ENCODE measurements around the gene ST6GAL1. TPM values are rescaled to one million over a fixed set of nuclear protein-coding genes. Genes with fewer than 3 reads are reported as not detected.

The ST6GAL1 gene
- total and polyA plus RNA-seq, 11 donors: 19.4 to 120 (median 69.9) TPM

DNA sequence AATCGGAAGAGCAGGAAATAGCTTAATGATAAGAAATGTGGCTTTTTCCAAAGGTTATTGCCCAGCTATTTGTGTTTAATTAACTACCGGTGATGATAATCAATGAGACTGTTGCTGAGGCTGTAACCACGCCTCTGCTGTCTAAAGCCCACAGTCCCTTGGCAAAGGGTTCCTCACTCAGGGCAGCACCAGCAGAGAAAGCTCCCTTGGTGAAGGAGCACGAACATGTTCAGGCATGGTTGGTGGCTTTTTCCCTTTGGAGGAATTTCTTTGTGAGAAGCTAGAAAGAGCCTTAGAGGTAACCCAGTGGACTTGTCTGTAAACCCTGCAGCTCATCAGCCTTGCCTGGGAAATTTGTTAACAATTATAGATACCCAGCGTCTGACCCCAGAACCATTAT is 7.5 kb upstream of the ST6GAL1 start:
- no peak overlapping the region for H3K4me3 ChIP-seq
- H3K27ac ChIP-seq: no peak overlapping the region
- TF ChIP-seq, protein P1, sequence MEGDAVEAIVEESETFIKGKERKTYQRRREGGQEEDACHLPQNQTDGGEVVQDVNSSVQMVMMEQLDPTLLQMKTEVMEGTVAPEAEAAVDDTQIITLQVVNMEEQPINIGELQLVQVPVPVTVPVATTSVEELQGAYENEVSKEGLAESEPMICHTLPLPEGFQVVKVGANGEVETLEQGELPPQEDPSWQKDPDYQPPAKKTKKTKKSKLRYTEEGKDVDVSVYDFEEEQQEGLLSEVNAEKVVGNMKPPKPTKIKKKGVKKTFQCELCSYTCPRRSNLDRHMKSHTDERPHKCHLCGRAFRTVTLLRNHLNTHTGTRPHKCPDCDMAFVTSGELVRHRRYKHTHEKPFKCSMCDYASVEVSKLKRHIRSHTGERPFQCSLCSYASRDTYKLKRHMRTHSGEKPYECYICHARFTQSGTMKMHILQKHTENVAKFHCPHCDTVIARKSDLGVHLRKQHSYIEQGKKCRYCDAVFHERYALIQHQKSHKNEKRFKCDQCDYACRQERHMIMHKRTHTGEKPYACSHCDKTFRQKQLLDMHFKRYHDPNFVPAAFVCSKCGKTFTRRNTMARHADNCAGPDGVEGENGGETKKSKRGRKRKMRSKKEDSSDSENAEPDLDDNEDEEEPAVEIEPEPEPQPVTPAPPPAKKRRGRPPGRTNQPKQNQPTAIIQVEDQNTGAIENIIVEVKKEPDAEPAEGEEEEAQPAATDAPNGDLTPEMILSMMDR (IDR thresholded peaks at IDR 0.05): no peak
- TF ChIP-seq POLR2A (IDR thresholded peaks at IDR 0.05): no peak
- H3K27me3 ChIP-seq: no peaks in the 10 kb centered on the region
- DNase-seq (no peak), ATAC-seq (peak in 1 of 4 donors; percentile 7)
- 86 to 94% (median 90%) methylated on average over 5 of the region's 5 CpGs for WGBS, 4 donors
- no peaks in the 10 kb centered on the region for H3K9me3 ChIP-seq
- H3K4me1 ChIP-seq: no peaks in the 10 kb centered on the region
- H3K36me3 ChIP-seq: no peaks in the 10 kb centered on the region
- intact Hi-C loops (cut with DNase I): loop anchor here in 2 of 10 donors (10.0 kb wide), 1 partner anchor 68 kb away; no protein-coding TSS in a partner anchor

DNA sequence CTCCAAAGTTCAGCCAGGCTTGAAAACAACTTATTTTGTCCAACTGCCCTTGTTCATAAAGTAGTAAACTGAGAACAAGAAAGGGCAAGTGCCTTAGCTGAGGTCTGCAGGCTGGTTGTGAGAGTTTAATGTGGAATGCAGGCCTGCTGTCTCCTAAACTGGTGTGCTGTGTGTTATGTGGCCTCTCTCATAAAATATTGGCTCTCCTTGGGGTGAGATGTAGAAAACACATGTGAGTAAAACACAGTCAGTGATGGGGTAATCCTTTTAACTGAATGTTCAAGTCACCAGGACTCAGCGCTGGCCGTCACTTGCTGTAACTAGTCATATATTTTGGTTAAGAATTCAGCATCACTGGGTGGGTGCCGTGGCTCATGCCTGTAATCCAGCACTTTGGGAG is 7.1 kb upstream of the ST6GAL1 start:
- no peaks in the 10 kb centered on the region for H3K27me3 ChIP-seq
- H3K4me3 ChIP-seq: no peak overlapping the region
- DNase-seq: no peak
- H3K36me3 ChIP-seq: no peaks in the 10 kb centered on the region
- H3K27ac ChIP-seq: no peak overlapping the region
- no peak for ATAC-seq
- WGBS, 4 donors: 95 to 99% (median 98%) methylated on average over 3 of the region's 3 CpGs
- TF ChIP-seq, protein P1 (IDR thresholded peaks at IDR 0.05): no peak
- TF ChIP-seq POLR2A (IDR thresholded peaks at IDR 0.05): no peak
- no peaks in the 10 kb centered on the region for H3K4me1 ChIP-seq
- intact Hi-C loops (cut with DNase I): loop anchor here in 2 of 10 donors (10.0 kb wide), 1 partner anchor 68 kb away; no protein-coding TSS in a partner anchor
- H3K9me3 ChIP-seq: no peaks in the 10 kb centered on the region

DNA sequence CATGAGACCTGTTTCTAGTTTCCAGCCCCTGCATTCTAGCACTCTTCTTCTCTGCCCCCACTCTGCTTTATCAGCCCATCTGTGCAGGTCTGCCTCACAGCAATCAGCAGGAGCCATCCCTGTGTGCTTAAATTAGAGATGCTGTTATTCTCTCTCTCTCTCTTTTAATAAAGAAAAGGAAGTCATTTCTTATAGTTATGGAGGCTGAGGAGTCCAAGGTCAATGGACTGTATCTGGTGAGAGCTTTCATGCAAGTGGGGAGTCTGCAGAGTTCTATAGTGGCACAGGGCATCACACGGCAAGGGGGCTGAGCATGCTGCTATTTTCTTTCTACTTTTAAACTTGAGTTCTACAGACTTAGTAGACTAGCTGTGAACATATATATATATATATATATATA is 4.5 kb upstream of the ST6GAL1 start:
- H3K27me3 ChIP-seq: no peaks in the 10 kb centered on the region
- H3K4me3 ChIP-seq: no peak overlapping the region
- peaks cover 0 to 19% (median 12%) of the 10 kb centered on the region in 12 donors for H3K4me1 ChIP-seq
- H3K27ac ChIP-seq: no peak overlapping the region
- TF ChIP-seq POLR2A (IDR thresholded peaks at IDR 0.05): no peak
- TF ChIP-seq, protein P1 (IDR thresholded peaks at IDR 0.05): no peak
- WGBS, 4 donors: 92 to 100% (median 98%) methylated on average over 1 of the region's 1 CpG
- no peak for ATAC-seq
- intact Hi-C loops (cut with DNase I): loop anchor here in 7 of 10 donors (5.0 to 10.0 kb wide), 3 partner anchors 71 to 79 kb away; no protein-coding TSS in a partner anchor
- H3K9me3 ChIP-seq: no peaks in the 10 kb centered on the region
- no peaks in the 10 kb centered on the region for H3K36me3 ChIP-seq
- no peak for DNase-seq

DNA sequence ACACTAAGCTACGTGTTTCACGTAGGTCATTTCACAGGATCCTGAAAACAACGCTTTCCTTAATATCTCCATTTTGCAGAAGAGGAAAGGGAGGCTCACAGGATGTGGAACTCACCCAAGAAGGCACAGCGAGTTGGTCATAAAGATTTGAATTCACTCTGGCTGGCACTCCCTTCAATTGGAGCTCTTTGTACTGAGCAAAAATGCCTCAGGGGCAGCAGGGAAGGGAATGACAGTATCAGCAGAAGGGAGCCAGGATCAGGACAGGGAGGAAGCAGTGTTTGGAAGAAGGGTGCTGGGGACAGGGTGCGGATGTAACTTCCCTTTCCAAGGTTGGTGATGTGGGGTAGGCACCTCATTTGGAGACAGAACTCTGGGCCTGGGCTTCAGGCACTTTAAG is 1.1 kb upstream of the ST6GAL1 start:
- DNase-seq (no peak), ATAC-seq (no peak)
- Histone ChIP-seq H3K9me3 (no peaks in the 10 kb centered on the region), H3K4me1 (peaks cover 5 to 44% (median 35%) of the 10 kb centered on the region in 12 donors), H3K36me3 (peaks cover 0 to 5% (median 0%) of the 10 kb centered on the region in 9 donors), H3K4me3 (no peak overlapping the region), H3K27me3 (no peaks in the 10 kb centered on the region), H3K27ac (peak overlapping the region in 11 of 12 donors; percentile 81 to 97 (median 94))
- TF ChIP-seq, protein P1 (IDR thresholded peaks at IDR 0.05): no peak
- no peak for TF ChIP-seq POLR2A (IDR thresholded peaks at IDR 0.05)
- WGBS, 4 donors: 52 to 76% (median 61%) methylated on average over 5 of the region's 5 CpGs
- intact Hi-C loops (cut with DNase I): loop anchor here in 7 of 10 donors (5.0 to 10.0 kb wide), 3 partner anchors 74 to 82 kb away; no protein-coding TSS in a partner anchor

All from heart left ventricle (tissue), 16 donors.